Stimulated activated naive CD8-positive, alpha-beta T cell treated with anti-CD3 and anti-CD28 coated beads, Interleukin-15, Interleukin-2, amounts not matched to agents 100 U/mL and 50 U/mL, for 24 hours (primary cell): Measurements from ENCODE around the gene AGGF1.
A peak's percentile ranks its signal among the peaks of the same experiment; 100 is the strongest.
"Not testable (repeated sequence)": the region's sequence is repeated elsewhere in the genome, so short reads cannot be mapped to it uniquely, and the experiment has no call there.

ENCODE experiments used
- ATAC-seq: fragments of 150-1000 bp; cut with Tn5 transposase; one replicate; pipeline ENCODE4 v1.10.0; 2021
- DNase-seq: peaks from one replicate; pipeline ENCODE4 v3.0.0; 2021

The AGGF1 gene

DNA sequence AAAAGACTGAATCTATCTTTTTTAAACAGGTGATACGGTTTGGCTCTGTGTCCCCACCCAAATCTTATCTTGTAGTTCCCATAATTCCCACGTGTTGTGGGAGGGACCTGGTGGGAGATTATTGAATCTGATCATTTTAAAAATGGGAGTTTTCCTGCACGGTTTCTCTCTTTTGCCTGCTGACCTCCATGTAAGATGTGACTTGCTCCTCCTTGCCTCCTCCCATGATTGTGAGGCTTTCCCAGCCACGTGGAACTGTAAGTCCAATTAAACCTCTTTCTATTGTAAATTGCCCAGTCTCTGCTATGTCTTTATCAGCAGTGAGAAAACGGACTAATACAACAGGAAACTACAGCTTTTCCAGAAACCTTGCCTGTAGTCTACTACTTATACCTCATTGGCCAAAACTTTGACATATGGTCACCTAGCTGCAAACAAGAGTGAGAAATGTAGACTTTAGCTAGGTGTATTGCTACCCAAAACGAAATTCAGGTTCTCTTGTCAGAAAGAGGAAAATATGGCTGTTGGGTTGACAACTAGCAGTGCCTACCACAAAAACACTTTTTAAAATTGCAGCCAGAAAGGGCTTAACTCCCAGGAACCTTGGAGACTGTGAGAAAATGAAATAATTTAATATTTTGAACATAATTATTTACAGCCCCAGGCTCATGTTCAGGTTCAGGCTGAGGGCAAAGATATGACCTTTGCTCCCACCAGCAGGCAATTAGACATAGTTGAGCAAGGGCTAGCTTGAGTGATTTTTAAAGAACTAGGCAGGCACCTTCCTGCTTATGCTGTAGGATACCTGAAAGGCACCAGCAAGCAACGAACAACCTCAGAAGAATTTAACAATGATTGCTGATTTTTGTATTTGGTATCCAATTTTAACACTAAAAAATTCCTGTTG is 7.4 kb upstream of the AGGF1 start:
- ATAC-seq, result no peak

GRCh38 chr5:77024490-77024889 is 5.7 kb upstream of the AGGF1 start:
- ATAC-seq, result no peak
- DNase-seq, result no peak

More for the DNA sequence above, 7.4 kb upstream of the AGGF1 start:
- DNase-seq, result no peak

DNA sequence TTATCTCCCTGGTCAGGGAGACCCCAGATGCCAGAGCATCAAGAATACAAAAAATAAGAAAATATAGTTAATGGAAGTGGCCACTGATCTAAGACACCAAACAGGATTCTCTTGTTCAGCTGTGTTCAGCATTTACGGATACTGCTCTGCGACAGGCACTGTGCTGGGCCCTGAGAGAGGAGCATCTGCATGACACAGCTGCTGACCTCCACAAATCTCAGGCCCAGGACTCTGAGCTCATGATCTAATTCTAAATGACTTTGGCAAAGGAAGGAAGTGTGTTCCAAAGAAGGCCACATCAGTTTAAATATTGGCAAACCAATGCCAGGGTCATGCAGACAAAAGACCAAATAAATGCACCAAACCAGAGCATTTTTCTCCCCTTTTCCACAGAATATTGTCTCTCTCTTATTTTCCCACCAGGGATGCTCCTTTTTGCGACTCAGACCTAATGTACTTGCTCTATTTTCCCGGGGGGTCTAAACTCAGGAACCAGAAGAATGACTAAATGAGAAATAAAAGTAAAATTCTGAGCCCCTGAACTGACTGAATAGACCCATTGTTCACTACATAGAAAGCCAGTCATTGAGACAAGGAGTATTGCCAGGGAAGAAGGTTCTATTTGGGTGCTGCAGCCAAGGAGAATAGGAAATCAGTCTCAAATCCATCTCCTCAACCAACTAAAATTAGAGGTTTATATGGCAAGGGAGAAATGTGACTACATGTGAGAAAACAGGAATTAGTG is 1.4 kb upstream of the AGGF1 start:
- ATAC-seq (no peak), DNase-seq (no peak)

DNA sequence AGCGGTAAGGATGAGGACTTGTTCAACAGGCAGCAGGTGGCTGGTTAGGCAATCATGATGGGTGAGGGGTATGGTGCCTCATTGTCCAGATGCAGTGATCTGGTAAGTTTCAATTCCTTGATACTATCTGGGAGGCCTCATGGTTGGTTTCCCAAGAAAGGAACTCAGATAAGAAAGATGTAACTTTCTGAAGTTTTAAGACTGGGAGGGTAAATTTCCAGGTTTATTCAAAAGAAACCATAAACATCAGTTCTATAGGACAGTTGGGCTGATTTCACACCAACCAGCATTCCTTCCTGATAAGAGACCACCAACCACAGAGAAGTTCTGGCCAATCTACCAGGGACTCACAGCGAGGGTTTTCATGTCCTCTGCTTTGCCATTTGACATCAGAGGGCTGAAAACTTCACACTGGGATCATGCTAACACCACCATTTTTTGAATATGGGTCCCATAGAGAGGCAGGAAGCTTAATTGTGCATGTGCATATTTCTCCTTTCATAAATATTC is 773 bp upstream of the AGGF1 start:
- DNase-seq (no peak), ATAC-seq (no peak)

GRCh38 chr5:77031891-77032290 is 1.7 kb downstream of the AGGF1 start:
- ATAC-seq, result no peak
- DNase-seq, result no peak

DNA sequence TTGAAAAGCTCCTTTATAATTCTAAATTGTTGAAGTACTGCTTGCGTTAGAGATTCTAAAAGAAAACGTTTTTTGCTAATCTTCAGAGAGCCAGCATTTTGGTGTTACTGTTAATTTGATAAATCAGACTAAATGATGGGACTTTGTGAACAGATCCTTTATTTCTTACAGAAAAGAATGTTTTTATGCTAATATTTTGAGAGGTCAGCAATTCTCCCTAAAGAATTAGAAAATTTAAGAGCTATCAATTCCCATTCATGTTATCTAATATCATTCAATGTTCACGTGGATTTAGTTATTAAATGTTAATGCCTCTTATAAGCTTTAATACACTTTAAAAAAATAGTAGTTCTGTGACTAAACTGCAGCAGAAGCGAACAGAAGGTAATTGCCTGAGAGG is 2.4 kb downstream of the AGGF1 start:
- DNase-seq (no peak), ATAC-seq (no peak)

- no peak for ATAC-seq
- DNase-seq, result no peak
Observed at GRCh38 chr5:77033338-77033737, 3.1 kb downstream of the AGGF1 start.

DNA sequence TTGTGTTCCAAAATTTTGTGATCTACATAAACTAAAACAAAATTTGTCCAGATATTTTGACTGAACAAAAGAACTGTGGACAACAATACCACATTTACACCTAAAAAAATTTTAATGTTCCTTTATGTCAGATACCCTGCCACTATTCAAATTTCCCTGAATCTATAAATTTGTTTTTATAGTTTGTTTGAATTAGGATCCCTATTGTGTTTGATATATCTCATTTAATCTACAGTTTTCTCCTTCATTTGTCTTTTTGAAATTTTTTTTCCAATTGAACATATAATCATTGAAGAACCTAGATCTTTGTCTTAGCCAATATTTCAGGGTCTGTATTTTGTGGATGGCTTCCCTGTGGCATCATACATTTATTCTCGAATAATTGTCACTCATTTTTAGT is 5.7 kb downstream of the AGGF1 start:
- no peak for ATAC-seq
- DNase-seq, result no peak

DNA sequence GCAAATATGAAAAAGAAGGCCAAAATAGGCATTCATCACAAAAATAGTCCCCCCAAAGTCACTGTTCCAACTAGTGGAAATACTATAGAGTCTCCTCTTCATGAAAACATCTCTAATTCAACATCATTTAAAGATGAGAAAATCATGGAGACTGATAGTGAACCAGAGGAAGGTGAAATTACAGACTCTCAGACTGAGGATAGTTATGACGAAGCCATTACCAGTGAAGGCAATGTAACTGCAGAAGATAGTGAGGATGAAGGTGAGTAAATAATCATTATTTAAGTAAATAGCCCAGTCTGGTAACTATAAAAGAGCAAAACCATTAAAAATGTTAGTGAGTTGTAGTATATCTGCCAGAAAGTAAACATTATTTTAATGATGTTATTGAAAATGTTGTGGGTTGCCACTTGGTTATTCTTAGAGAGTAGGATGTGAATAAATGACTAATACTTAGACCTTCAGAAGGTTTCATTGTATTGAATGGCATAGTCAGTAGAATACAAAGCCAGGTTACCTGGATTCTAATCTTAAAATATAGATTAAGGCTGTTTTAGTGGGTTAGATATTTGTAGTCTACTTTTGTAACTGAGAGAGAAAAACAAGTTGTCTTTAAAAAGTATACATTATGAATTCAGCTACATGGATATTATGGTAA is 16.3 kb downstream of the AGGF1 start:
- DNase-seq (no peak), ATAC-seq (no peak)

DNA sequence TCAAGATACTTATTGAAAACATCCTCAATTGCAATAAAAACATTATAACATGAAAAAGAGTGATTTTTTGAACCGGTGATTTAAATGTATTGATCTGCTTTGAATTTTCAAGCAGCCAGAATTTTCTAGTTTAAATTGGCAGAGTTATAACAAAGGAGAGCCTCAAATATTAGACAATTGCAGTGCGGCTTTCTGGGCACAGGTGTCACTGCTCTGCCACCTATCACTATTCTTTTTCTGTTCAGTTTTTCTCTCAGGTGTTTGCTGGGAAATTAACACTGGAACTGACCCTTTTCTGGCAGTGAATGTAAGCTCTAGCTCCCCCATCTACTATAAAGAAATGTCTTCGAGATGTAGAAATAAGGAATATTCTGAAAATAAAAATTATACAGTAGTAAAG is 33.8 kb downstream of the AGGF1 start:
- no peak for DNase-seq
- ATAC-seq, result no peak

DNA sequence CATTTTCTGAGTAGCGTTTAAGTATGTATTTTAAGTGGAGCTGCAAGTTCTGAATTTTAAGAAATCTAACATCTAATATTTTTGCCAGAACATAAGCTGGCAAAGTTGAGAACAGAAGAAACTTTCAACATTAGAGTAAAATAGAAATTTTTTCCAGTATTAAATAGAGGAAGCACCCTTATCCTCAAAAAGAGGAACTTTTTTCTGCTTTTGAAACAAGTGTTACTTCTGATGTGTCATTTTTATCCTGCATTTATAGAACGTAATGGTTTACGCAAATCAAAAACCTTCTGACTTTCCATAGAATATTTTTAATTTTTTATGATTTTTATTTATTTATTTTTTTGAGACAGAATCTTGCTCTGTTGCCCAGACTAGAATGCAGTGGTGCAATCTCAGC is 35.1 kb downstream of the AGGF1 start:
- ATAC-seq (no peak), DNase-seq (no peak)

GRCh38 chr5:77066184-77066583 is 36.0 kb downstream of the AGGF1 start:
- ATAC-seq (no peak), DNase-seq (no peak)

- ATAC-seq, result no peak
- DNase-seq, result no peak
Observed at GRCh38 chr5:77066823-77067442, 36.7 kb downstream of the AGGF1 start.

DNA sequence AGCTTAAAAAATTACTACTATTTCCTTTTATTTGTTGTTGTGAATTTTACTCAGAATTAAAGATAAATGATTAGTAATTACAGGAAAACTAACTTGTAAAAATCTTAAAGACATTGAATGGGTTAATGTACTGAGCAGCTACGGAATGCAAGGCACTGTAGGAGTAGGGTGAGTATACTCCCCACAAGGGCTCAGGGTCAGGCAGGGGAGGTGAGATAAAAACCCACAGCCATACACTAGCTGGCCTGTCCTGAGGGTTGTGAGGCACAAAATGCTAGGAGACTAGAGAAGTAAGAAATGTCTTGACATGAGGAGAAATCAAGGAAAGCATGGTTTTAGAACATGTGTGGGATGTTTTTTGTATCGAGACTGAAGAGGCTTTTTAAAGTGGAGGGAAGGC is 43.5 kb downstream of the AGGF1 start:
- no peak for ATAC-seq
- no peak for DNase-seq

DNA sequence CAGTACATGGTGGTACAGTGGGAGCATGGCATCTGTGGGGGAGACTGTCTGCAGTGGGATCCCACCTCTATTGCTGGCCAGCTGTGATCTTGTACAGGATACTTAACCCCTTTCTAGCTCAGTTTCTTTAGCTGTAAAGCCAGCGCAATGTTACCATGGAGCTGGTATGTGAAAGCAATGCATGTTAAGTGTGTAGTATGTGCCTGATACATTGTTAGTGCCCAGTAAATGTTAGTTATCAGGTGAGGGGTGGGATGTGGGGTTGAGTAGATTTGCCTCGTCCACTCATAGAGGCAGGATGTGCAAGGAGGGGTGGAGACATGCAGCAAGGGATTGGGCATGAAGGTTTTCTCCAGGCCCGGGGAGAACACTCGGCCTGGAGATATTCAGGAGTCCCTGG is 44.5 kb downstream of the AGGF1 start:
- ATAC-seq, result no peak
- no peak for DNase-seq

DNA sequence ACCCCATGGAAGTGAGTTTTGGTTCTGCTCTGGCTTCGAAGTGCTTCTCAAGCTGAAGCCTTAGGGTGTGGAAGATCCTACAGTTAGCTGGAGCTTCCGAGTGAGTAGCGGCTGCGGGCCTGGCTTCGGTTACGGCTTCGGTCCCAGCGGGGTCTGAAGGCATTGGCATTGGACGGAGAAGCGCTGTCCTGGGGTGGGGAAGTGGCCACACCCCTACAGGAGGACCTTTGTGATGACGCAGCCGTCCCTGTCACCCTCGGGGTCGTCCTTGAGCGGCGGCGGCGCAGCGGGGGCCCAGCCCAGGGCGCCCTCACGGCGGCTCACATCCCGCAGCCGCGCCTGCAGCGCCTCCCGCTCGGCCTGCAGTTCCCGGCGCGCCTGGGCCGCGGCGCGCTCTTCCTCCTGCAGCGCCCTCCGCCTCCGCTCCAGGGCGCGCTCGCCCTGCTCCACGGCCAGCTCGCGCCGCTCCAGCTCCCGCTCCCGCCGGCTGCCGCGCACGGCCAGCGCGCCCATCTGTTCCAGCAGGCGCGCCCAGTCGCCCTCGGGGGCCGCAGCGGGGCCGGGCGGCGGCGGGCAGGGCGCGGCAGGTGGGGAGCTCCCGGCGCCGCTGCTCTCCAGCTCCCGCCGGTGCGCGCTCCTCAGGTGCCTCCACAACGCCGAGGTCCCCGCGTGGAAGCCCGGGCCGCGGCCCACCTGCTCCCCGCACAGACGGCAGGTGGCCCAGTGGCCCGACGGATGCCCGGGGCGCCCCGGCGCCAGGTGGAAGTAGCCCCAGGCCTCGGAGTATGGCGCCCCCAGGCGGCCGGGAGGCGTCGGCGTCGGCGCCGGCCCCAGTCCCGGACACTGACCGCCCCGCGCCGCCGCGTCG is 47.0 kb downstream of the AGGF1 start:
- peak; percentile 83 for ATAC-seq
- peak; percentile 79 for DNase-seq

DNA sequence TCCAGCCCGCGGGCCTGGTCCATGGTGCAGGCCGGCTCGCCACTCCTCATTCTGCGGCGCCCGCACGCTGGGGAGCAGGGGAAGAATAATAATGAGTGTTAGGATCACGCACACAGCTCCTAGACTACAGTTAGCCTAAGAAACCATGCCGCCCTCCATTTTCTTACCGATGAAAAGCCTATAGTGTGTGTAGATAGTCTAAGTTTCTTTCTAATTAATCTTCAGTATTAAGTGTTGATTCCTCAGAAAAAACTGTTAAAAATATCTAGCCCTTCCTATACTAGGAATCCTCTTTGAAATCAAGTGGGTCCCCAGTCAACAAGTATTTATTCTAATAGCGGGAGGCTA is 47.6 kb downstream of the AGGF1 start:
- ATAC-seq, result no peak

GRCh38 chr5:77080479-77080878 is 50.3 kb downstream of the AGGF1 start:
- ATAC-seq, DNase-seq: not testable (repeated sequence)

More for the DNA sequence above, 47.6 kb downstream of the AGGF1 start:
- DNase-seq, result no peak

- no peak for ATAC-seq
Observed at GRCh38 chr5:77080905-77081304, 50.7 kb downstream of the AGGF1 start.

GRCh38 chr5:77082280-77082679 is 52.1 kb downstream of the AGGF1 start:
- DNase-seq, result no peak
- no peak for ATAC-seq

More at GRCh38 chr5:77080905-77081304, 50.7 kb downstream of the AGGF1 start:
- no peak for DNase-seq

DNA sequence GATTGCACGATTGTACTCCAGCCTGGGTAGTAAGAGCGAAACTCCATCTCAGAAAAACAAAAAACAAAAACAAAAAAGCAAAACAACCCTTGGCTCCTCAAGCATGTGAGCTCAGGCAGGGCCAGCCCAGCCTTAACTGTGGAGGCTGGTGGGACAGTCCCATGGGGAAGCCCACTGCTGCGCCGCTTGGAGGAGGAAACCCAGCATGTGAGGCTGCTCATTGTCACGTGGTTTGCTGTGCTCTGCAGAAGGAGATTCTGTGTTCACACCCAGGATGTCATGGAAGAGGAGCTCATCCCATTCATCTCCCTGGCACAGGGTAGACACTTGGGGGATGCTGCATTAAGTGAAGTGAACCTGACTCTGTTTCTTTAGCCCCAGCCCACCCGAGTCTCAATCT is 52.9 kb downstream of the AGGF1 start:
- DNase-seq, result no peak
- ATAC-seq, result no peak
